NCI-H2029 (cell line): ENCODE measurements around the gene TTC38.
"Not testable (repeated sequence)": the region's sequence is repeated elsewhere in the genome, so short reads cannot be mapped to it uniquely, and the experiment has no call there.

Source experiments
- DNase-seq: peaks from one replicate; lab custom pipeline; 2025; lab: John Stamatoyannopoulos, UW

The TTC38 gene

GRCh38 chr22:46246178-46246577, 21.6 kb upstream of the TTC38 start:
- no peak for DNase-seq

DNA sequence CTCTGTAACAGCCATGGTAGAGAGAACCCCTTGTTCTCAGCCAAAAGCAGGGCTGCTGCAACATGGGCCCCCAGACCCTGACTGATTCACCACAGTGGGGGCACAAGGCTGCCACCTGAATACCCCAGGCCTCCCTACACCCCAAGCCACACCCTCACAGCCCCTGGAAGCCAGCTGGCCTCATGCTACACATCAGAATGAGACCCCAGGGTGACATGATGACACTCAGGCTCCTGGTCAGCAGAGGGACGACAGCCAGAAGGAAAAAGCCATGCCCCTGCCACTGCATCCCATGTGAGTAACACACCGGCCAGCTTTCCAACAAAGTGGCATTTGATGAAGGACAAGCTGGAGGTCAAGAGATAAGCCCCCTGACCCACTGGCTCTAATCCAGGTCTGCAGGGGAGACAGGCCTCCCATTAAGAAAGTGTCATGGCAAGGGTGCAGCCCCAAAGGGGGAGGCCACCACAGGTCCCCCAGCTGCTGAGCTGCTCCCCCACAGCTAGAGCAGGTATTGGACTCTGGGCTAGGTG, 20.3 kb upstream of the TTC38 start:
- no peak for DNase-seq

GRCh38 chr22:46250035-46250782, 17.6 kb upstream of the TTC38 start, which contains the start of gene CDPF1:
Gene CDPF1 (minus strand): TSS chr22:46250293. CDS start chr22:46248284, 2,009 bp downstream.
- peak; percentile 83 for DNase-seq

GRCh38 chr22:46250783-46251125, 17.1 kb upstream of the TTC38 start:
- no peak for DNase-seq

GRCh38 chr22:46251266-46251665, 16.5 kb upstream of the TTC38 start:
- no peak for DNase-seq

DNA sequence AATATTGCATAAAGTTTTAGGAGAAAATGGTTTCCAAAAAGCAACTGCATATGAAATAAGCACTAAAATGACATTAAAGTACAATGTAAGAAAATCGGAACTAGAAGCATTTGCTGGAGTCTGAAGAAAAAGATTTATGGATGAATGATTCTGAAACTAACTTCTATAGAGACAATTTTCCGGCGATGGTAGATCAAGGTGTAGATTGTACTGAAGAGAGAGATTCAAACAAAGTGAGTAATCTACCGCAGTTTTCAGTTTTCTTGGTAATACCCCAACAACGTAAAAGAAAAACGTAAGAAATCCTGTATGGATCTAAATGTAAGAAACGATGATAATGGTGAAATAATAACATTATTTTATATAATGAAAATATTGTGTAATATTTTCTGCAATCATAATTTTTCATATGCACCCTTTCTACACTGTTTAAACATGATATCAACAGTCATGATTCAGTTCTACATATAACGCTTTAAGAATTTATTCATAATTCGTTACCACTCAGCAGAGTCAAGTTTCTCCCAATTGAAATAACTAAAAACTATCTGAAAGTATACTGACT, 15.9 kb upstream of the TTC38 start:
- no peak for DNase-seq

DNA sequence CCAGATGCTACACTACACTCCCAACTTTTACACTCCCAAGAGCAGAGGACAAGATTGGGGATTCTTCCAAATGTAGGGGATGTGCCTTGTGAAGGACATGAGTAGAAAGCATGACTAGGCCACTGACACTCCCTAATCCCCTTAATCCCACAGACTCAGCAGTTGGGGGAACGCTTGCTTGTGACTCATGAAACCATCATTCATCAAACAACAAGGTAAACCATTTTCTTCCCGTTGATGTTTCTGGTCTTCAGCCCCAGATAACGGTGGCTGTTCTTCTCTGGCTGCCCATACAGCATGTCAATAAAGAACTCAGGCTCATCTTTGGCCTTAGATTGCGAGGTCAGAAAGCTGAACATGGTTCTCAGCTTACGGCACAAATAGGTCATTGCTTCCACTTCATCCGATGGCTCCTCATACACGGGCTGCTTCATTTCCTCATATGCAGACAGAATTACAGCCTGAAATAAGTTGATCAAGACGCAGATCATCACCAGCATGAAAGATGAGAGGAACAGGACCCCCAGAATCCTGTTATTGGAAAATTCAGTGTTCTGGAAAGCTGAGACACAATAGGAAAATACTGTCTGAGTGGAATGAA, 11.3 kb upstream of the TTC38 start:
- no peak for DNase-seq

DNA sequence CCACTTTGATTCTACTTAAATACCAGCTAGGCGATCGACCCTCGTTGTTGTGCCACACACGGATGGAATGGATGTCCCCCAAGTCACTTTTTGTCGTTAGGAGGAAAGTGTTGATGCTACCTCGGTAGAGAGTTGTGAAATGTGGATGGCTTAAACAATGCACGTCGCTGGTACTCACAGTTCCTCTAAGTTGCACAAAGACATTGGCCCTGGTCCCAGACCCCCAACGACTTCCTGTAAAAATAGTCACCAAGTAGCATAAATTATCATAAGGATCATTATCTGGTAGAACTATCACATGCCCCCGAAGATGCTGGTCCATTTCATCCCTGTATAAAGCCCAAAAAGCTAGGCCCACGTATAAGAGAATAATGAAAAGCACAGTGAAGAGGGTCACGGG, 8.4 kb upstream of the TTC38 start:
- no peak for DNase-seq

DNA sequence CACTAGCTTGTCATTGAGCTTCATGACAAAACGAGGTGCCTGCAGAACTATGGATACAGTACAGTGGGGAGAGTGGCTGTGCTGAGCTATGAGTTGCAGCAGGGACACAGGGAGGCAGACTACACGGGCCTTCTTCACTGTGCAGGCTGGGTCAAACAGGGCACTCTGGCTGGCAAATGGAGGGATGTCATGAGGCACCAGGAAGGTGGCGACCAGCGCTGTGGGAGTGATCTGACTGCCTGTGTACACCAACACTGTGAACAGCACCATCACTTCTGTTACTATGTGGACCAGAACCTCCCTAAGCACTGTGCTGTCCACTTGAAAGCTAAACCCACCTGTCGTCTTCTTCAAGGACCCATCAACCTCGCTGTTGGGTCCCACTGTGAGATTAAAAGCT, 7.8 kb upstream of the TTC38 start:
- no peak for DNase-seq

- DNase-seq = peak; percentile 48
Measured at GRCh38 chr22:46262449-46263215, 5.2 kb upstream of the TTC38 start.

DNA sequence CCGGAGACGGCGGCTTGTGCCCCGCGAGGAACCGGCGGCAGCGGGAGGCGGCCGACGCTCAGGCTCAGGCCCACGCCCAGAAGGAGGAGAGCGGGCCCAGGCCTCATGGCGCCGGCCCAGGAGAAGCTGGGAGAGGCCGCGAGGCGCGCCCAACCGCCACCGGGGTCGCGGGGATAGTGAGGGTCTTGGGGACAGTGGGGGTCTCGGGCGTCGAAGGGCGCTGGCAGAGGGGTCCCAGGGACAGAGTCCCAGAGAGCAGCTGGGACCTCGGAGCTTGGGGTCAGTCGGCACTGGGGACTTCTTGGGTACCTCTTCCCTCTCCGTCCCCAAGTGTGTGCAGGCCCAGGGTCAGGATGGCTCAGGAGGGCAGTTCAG, 4.6 kb upstream of the TTC38 start, which contains the start of gene PKDREJ:
Gene PKDREJ, minus strand, starts transcription at position 128 of the 375 bp plus-strand sequence. Its CDS starts 21 bp downstream, at position 107.
- no peak for DNase-seq

DNA sequence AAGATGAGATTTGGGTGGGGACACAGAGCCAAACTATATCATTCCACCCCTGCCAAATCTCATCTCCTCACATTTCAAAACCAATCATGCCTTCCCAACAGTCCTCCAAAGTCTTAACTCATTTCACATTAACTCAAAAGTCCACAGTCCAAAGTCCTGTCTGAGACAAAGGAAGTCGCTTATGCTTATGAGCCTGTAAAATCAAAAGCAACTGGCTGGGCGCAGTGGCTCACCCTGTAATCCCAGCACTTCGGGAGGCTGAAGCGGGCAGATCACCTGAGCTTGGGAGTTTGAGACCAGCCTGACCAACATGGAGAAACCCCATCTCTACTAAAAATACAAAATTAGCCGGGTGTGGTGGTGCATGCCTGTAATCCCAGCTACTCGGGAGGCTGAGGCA, 3.3 kb upstream of the TTC38 start:
- not testable (repeated sequence) for DNase-seq

- DNase-seq = not testable (repeated sequence)
Measured at GRCh38 chr22:46265627-46266026, 2.2 kb upstream of the TTC38 start.

- no peak for DNase-seq
Measured at GRCh38 chr22:46269564-46269963, 1.8 kb downstream of the TTC38 start.

- no peak for DNase-seq
Measured at GRCh38 chr22:46272196-46272595, 4.4 kb downstream of the TTC38 start.

DNA sequence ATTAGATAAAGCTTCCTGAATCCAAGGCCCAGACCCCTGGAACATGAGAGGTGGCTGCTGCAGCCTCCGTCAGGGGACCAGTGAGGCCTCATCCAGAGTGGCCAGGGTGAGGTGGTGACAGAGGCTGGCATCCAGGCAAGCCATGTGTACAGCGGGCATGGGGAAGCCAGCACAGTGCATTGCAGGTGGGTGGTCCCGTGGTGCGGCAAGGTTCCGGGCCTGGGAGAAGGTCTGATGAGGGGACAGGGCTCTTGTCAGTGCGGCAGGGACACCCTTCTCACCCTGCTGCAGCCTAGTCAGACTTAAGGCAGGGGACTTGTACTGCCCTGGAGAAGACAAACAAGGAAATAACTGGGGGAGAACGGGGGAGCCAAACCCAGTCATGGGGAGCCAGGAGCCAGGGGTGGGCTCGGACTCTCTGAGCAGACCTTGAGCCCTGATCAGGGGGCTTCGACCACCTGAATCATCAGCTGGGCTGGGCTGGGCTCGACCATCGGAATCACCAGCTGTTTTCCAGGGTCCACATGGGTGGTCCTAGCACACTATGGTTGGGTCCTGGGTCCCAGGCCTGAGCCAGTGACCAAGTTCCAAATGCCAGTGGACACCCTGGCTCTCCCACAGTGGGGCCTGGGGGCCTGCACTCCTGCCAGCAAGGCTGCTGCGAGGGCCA, 5.1 kb downstream of the TTC38 start:
- no peak for DNase-seq

DNA sequence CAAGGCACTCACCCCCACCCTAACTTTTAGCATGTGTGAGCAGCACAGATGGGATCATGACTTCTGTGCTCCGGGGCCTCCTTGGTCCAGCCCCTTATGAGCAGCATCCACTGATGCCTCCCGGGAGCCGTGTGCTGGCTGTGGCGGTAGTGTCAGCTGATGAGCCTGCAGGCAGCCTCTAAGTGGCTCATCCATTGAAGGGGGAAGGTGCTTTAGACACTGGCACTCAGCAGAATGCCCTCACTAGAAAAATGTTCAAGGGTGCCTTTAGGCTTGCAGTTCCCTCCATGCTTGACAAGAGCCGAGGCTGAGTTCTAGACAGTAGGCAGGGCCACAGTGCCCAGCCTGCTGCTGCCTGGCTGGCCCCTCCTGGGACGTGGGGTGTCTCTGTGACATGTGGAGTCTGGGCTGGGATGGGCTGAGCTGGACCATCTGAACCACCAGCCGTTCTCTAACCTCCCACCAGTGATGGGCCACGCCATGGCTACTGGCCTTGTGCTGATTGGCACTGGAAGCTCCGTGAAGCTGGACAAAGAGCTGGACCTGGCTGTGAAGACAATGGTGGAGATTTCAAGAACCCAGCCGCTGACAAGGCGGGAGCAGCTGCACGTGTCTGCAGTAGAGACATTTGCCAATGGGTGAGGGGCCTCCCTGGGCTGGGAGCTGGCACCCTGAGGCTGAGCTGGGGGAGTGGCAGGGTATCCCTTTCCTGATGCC, 5.8 kb downstream of the TTC38 start:
- no peak for DNase-seq

GRCh38 chr22:46274381-46274780, 6.6 kb downstream of the TTC38 start:
- DNase-seq = no peak

DNA sequence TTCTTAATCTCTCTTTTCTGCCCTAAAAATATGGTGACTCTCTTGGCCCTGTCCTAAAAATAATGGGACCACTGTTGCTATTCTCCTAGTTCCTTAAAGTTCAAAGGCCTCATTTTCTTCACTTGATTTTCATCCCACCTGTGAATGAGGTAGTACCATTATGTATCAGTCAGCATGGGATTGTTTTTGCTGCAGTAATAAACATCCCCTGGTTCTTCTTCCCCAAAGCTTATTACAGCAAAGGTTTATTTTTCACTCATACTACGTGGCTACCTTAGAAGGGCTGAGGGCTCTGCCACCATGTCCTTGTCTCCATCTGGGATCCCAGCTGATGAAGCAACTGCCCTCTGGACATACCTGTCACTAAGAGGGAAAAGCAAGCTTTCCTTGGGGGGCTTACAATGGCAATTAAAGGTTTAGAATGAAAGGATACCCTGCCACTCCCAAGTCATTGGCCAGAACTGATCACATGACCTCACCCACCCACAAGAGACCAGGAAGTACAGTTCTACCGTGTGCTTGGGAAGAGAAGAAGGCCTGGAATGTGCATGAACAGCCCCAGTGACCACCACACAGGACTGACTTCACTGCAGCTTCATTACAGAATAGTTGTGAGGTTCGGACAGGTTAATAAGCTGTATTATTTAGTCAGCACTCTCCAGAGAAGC, 7.8 kb downstream of the TTC38 start:
- no peak for DNase-seq

DNA sequence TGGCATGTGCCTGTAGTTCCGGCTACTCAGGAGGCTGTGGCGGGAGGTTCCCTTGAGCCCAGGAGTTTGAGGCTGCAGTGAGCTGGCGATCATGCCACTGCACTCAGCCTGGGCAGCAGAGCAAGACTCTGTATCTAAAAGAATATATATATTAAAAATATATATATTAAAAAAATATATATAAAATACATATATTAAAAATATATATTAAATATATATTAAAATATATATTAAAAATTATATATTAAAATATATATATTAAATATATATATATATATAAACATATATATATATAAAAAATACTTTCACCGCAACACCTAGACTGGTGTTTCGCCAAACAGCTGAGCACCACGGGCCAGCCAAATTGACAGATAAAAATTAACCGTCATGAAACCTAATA, 8.8 kb downstream of the TTC38 start:
- no peak for DNase-seq
